Gastrocnemius medialis (tissue), 4 donors: ENCODE results near the gene MYLK2.

Experiments used
- CTCF ChIP-seq, 5 experiments: fragments of 450-650 bp in 3 of 5; fragments of 200-600 bp in 2 of 5; sonication (generic) in 2 of 5; IDR thresholded peaks in 4 of 5; conservative IDR thresholded peaks in 1 of 5; 1 replicate in 4 of 5; 2 replicates in 1 of 5; pipeline ENCODE4 v1.5.1; 2016 to 2019; ENCODE audit warnings: antibody characterized with exemption in 5 of 5, mild to moderate bottlenecking in 3 of 5, moderate library complexity in 3 of 5
- POLR2A ChIP-seq, 2 donors: fragments of 450-650 bp; IDR thresholded peaks; one replicate each; pipeline ENCODE4 v1.6.1; 2017; ENCODE audit warnings: antibody characterized with exemption in 2 of 2, mild to moderate bottlenecking in 2 of 2, moderate library complexity in 2 of 2

- TF ChIP-seq CTCF (IDR thresholded peaks at IDR 0.05 in 4 of 5, conservative IDR thresholded peaks at IDR 0.05 in 1 of 5): no peak
- TF ChIP-seq POLR2A (IDR thresholded peaks at IDR 0.05): no peak
Measured at GRCh38 chr20:31803552-31804291, 15.4 kb upstream of the MYLK2 start.
